Islet precursor cell (in vitro differentiated cells): ENCODE results near the gene CUX1.
A peak's percentile ranks its signal among the peaks of the same experiment; 100 is the strongest.
"Not testable (repeated sequence)": the region's sequence is repeated elsewhere in the genome, so short reads cannot be mapped to it uniquely, and the experiment has no call there.

ENCODE experiments used
- DNase-seq: peaks from one replicate; pipeline ENCODE4 v3.0.0-alpha.2; 2018

The CUX1 gene

DNA sequence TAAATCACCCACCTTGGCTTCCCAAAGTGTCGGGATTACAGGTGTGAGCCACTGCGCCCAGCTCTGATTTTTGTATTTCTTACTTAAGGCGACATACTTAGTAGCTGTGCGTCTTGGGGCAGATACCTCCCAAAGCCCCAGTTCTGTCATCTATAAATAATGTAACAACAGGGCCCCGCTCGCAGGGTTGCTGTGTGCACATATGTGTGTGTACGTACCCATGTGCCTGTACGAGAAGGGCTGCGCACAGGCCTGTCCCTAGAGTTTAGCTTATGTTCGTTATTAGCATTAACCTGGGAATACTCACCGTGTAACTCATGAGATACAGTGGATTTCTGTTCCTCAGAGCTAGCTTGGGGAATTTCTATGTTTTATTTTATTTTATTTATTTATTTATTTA is 103.6 kb downstream of the CUX1 start:
- DNase-seq, result no peak

DNA sequence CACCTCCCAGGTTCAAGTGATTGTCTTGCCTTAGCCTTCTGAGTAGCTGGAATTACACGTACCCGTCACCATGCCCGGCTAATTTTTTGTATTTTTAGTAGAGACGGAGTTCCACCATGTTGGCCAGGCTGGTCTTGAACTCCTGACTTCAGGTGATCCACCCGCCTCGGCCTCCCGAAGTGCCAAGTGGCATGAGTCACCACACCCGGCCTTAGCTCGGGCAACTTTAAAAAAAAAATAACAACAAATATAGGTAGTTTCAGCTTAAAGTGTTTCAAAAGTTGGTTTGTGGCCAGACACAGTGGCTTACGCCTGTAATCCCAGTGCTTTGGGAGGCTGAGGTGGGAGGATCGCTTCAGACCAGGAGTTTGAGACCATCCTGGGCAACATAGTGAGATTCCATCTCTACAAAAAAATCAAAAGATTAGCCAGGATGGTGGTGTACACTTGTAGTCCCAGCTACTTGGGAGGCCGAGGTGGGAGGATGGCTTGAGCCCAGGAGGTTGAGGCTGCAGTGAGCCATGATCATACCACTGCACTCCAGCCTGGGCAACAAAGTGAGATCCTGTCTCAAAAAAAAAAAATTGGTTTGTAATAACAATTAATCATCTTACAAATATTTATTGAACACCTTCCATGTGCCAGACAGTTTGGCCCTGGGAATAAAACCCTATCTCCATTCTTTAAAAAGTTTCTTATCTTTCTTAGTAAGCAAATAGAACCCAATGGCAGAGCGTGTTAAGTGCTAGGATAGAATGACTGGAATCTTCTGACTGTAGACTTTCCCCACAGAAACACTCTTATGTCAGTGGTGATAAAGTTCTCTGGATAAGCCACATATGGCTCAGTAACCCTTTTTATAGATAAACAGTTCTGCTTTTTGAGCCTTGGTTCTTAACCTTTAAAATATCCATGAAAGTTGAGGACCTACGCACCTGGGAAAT is 104.4 kb downstream of the CUX1 start:
- not testable (repeated sequence) for DNase-seq

DNA sequence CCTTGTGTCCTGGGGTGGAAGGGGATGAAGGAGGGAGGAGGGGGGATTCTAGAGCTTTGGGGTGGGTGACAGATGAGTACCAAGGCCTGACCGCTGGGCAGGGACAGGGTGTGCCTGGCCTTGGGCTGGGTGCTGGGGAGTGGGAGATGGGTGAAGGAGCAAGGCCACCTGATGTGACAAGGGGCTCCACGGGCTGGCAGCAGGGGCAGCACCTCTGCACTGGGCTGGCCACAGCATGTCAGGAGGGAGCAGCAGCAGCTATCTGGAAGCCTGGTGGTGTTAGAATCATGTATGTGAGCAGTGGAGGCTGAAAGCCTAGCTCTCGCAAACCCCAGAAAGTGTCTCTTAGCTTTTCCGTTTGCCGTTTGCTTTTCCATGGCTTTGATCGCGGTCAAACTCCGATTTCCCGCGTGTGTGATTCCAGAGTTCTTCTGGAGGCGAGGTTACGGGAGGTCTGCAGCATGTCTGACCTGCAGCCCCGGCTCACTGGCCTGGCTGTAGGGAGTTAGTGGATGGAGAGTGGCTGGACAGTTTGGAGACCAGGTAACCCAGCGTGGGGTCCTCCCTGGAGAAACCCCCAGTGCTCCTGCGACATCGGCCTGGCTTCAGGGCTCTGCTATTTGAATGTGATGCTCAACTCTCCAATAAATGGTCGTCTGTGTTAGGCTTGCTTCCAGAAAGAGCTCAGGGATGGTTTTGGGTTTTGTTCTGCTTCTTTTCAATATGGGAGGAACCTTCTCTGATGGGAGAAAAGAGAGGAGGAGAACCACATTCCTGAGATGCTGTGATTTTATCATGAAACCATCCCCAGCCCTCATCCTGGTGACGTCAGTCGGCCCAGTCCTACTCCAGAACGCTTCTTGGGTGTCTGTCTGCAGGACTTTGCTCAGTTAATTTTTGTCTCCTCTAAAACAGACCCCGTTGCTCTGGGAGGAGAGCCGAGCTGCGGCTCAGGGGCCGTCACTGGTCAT is 105.5 kb downstream of the CUX1 start:
- peak; percentile 88 for DNase-seq

DNA sequence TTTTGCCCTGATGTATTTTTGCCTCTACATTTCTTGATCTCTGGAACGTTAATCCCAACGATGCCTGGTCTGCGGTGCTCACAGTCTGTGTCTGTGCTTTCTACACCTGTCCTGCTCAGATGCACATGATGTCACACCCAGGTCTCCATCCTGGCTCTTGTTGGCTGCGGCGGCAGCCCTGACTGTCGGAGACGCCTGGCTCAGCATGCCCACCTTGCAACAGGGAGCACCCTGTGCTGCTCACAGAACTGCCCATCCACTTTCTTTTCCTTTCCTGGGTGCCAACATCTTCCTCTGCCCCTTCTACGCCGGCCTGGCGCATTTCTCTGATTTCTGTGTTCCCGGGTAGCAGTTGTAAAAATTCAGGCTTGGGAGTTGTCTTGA is 106.2 kb downstream of the CUX1 start:
- DNase-seq, result no peak

DNA sequence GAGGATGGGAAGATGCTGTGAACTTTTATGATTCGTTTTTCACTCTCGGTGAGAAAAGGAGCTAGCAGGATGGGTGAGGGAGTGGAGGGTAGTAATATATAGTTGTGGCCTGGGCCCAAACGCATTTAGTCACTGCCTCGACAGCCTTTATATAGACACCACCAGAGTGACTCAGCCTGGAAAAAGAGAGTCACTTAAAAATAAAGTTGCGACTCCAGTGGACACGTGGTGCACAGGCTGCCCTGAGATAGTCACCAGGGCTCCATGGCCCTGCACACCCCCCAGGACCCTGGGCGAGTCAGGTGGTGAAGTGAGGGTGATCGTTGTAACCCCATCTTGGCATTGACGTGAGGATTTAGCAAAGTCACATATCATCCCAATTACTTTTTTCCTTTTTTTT is 106.7 kb downstream of the CUX1 start:
- no peak for DNase-seq

DNA sequence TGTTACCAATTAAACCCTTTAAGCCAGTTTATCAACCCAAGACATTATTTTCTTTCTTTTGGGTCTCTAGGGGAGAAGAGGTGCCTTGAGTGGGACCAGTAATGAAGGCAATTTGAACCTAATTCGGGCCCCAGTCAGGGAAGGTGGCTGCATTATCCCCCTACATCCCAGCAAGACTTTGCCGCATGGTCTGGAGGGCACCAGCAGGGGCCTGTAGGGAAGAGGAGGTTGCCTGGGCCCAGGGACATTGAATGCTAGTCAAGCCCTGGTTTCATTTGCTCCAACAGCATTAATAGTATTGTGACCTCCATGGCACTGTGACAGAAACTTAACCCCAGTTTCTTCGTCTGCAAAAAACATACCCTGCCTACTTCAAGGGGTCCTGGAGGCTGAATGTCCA is 108.8 kb downstream of the CUX1 start:
- no peak for DNase-seq

DNA sequence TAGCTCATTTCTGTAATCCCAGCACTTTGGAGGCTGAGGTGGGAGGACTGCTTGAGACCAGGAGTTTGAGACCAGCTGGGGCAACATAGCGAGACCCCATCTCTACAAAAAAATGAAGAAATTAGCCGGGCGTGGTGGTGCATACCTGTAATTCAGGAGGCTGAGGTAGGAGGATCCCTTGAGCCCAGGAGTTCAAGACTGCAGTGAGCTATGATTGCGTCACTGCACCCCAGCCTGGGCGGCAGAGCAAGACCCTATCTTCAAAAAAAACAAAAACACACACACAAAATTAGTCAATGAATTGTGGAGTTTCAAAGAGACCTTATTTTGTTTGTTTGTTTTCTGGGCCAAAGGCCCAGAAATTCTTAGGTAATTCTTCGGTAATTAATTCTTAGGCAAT is 110.0 kb downstream of the CUX1 start:
- DNase-seq, result no peak

DNA sequence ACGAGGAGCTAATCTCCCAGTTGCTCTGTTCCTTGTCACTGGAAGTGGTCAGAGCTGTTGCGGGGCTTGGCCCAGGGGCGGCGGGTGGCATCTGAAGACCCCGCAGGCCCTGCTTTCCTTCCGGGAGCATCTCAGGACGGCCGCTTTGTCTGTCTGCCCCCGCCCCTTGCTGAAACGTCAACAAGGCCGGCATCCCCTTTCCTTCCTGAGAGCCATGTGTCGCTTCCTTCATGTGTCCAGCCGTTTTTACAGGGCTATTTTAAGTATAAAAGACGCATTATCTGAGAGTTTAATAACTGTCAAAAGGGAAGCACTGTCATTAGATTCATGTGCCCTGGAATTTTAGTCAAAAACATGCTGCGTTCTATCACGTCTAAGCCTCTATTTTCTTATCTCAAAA is 110.4 kb downstream of the CUX1 start:
- DNase-seq, result no peak

DNA sequence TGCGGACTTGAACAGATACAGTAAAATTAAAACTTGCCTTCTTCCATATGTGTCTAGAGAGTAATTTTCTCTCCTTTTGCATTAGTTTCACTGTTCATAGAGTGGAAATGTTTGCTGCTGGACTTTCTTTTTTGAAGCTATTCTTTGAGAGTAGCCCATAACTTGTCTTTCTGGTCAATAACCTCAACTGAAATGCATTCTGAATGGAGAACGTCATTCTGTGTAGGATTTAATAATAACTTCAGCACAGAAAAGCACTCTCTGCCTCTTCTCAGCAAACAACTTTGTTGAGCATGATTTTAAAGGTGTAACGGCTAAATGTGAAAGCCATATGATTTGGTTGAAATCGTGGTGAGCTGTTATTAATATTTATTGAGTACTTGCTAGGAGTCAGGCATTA is 111.8 kb downstream of the CUX1 start:
- no peak for DNase-seq

DNA sequence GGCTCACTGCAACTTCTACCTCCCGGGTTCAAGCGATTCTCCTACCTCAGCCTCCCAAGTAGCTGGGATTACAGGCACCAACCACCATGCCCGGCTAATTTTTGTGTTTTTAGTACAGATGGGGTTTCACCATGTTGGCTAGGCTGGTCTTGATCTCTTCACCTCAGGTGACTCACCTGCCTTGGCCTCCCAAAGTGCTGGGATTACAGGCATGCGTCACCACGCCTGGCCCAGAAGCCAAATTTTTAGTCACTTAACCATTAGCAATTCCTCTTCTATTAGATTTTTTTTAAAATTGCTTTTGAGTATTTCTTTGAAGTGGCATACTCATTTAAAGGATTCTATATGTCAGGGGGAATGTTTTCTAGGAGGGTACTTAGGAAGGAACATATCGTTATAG is 112.5 kb downstream of the CUX1 start:
- DNase-seq, result not testable (repeated sequence)

DNA sequence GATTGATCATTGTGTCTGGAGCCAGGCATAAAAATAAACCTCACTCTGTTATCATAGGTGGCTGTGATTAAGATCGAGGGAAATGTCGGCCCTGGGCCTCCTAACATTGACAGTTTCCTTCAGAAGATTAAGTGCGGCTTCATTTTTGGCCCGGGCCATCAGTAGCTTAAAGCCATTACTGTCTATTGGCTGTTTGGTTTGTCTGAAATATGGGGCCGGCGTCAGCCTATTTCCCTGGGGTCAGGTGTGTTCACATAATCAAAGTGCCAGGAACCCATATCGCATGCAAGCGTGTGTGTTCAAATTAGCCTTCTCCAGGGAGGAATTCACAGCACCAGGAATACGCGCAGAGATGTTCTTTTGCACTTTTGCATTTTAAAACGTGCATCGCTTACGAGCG is 114.7 kb downstream of the CUX1 start:
- DNase-seq, result no peak

DNA sequence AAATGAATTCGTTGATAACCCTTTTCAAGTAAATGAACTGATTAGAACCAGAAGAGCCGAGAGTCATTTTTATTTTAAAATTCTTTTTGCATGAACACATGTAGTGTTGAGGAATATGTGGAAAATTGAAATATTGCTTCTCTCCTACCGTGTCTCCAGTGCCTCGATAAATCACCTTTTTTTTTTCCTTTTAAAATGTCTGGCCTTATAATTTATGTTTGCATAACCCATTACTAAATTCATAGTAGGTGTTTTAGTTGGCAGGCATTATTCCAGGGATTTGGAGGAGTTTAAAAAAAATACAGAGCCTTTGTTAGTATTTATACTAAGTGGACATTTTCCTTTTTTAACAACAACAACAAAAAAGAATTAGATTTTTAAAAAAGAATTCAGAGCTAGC is 115.6 kb downstream of the CUX1 start:
- no peak for DNase-seq

DNA sequence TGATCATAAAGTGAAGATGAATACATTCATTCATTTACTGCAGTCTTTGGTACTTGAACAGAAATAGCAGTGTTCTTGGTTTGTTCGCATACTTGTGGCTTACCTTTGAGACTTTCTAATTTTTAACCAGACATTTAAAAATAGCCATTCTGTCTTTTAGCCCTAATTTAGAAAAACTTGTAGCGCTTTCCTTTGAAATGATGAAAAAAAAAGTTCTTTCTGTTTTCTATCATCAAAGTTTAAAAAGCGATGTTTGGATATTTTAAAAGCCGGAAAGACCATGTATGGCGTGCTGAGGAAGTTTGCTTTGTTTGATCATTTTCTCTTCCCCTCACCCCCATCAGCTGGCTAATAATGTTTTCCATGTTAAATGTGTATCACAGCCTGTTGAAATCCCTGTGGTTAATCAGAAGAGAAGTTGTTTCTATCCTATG is 116.3 kb downstream of the CUX1 start:
- DNase-seq, result no peak

DNA sequence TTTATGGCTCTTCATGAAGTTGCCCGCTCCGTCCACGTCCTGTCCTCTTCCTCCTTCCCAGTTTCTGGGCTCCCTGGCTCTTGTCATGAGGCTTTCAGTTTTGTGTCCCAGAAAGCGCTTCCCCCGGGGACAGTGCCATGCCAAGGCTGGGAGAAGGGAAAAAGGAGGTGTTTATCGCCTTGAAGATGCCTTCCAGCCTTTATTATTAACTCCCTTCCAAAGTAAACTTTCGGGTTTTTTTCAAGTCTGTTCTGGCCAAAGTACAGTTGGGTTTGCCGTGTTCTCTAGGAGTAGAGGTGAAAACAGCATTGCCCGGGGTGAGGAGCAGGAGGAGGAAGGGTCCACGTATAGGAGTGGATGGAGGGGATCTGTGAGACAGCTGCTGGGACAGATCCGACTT is 117.2 kb downstream of the CUX1 start:
- no peak for DNase-seq

DNA sequence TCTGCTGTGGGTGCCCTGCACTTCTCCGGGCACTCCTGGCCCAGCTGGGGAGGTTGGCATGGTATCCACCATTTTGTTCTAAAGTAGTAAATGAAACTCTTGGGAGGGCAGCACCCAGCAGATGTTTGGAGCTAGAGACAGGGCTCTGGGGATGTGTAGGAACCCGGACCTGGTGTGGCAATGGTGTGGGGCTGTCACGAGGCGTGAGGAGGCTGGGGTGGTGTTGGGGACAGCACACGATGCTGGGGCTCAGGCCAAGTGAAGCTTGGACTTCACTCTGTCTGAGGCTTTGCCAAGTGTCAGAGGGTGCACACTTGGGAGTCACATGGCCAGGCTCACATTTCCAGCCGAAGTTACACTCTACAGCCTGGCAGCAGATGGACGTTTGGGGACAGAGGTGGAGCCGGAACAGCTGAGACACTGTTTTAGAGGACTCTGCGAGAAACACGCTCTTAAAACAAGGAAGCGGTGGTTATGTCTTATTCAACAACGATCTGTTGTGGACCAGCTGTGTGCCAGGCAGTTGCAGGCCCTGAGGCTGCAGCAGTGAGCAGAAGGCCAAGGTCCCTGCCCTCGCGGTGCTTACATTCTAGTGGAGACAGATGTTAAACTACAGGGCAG is 118.2 kb downstream of the CUX1 start:
- no peak for DNase-seq

DNA sequence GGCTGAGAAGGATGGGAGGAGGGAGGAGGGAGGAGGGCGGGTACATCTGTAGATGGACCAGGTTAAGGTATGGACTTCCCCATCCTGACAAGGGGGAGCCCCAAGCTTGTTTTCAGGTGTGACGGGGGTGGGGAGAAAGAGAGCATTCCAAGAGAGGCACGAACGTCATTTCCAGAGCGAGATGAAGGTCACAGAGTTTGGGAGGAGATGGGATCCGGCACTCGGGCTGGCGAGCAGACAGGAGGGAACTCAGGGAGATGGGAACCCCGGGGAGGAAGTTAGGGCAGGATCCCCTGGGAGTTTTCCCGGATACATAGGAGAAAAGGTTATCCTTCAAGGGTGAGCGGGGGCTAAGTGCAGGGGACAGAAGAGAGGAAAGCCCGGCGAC is 118.8 kb downstream of the CUX1 start:
- no peak for DNase-seq

DNA sequence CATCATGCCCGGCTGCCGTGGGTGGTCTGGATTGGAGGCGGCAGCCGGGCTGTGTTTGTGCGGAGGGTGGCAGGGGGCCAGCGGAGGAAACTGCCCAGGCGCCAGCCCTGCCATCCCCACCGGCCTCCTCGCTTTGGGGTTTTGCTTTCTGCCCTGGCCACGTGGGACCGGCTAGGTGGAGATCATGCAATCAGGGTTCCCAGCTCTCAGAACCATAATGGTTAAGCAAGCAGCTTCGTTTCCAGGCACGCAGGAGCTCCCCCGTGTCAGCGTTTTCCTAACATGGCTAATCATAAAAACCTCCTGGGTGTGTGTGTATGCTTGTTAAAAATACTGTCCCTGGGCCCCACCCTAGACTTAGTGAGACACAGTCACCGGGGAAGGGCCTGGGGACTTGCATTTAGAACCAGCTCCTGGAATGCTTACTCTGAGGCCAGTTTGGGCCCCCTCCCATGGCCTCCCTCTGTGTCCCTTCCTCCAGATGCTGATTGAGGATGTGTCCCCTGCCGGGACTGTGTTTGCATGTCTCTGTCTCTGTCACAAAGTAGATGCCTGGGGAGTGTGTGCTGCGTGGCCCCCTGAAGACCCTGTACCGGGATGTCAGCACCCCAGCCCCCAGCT is 119.3 kb downstream of the CUX1 start:
- DNase-seq, result no peak

DNA sequence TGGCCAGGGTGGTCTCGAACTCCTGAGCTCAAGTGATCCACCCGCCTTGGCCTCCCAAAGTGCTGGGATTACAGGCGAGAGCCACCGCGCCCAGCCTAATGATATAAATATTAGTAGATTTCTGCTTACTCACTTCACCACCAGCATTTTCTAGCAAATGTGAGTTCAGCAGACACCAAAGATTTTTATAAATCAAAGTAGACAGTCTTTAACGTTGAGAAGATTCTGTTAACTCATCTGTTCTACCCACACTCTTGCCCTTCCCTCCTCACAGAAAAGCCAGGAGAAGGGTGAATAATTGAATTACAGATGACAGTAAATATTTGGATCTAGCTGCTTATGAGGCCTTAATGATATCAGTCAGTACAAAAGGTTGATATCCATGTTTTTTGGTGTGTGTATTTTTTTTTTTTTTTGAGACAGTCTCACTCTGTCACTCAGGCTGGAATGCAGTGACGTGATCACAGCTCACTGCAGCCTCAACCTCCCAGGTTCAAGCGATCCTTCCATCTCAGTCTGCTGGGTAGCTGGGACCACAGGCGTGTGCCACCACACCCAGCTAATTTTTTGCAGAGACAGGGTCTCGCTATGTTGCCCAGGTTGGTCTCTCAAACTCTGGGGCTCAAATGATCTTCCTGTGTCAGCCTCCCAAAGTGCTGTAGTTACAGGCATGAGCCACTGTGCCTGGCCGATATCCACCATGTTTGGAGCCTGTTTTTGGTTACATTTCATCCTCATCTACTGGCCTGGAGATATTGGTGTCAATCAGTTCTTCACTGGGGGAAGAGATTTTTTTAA is 120.5 kb downstream of the CUX1 start:
- no peak for DNase-seq

DNA sequence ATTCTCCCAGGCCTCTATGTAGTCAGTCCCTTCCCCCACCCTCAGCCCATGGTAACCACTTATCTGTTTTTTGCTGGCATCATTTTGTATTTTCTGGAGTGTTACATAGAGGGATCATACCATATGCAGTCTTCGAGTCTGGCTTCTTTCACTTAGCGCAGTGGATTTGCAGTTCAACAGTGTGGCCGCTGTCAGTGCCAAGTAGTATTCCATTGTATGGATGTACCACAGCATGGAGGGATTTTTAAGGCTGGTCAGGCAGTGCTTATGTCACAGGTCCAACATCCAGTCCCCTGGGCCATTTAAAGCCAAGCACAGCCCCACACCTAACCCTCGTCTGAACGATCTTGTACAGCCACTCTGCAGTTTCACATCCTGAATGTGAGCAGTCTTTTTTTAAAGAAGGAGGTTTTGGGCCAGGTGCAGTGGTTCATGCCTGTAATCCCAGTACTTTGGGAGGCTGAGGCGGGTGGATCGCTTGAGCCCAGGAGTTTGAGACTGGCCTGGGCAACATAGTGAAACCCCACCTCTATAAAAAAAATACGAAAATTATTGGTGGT is 121.8 kb downstream of the CUX1 start:
- DNase-seq, result no peak

DNA sequence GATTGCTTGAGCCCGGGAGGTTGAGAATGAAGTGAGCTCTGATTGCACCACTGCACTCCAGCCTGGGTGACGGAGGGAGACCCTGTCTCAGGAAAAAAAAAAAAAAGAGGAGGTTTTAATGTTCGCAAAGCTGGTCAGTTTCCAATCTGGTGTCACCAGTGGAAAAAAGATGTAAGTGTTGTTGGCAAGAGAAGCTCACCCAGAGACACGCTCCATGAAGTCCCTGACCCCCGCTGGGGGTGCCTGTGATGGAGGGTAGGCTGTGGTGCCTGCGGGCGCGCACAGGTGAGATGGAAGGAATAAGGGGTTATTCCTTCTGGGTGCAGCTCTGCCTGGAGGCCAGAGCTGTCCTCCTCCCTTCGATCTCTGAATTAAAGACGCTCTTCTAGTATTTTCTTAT is 122.7 kb downstream of the CUX1 start:
- no peak for DNase-seq

DNA sequence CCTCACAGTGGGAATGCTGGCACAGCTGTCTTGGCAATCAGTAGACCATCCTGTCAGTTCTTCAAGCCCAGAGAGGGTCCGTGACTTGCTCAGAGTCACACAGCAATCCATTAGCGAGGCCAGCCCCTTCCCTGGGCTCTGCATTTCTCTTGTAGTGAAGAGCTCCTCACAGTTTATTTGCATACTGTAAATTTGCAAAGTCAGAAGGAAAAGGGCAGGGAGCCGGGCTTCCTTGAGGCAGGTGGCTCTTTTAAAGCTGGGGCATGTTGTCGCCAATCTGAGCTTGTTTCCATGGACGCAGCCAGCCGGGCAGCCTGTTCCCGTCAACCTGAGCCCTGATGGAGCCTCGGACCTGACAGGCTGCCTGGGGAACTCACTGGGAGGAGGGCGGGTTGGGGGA is 123.4 kb downstream of the CUX1 start:
- DNase-seq, result peak; percentile 76
